ENCODE data around the gene BRD9. TPM values are rescaled to one million over a fixed set of nuclear protein-coding genes. Genes with fewer than 3 reads are reported as not detected.

Gene BRD9
- total RNA-seq, 2 donors from 2014 or later = 17.9 to 46.2 TPM

GRCh38 chr5:873328-873727 is 19.3 kb downstream of the BRD9 start:
- TF ChIP-seq POLR2A (IDR thresholded peaks at IDR 0.05) (no peak), CTCF (IDR thresholded peaks at IDR 0.05) (no peak), POLR2AphosphoS5 (IDR thresholded peaks at IDR 0.05) (no peak)
- no peak overlapping the region for H3K4me3 ChIP-seq

GRCh38 chr5:872301-872700 is 20.3 kb downstream of the BRD9 start:
- WGBS = 84% methylated on average over 10 of the region's 10 CpGs

More at GRCh38 chr5:873328-873727, 19.3 kb downstream of the BRD9 start:
- no peaks in the 10 kb centered on the region for H3K4me1 ChIP-seq (replicated peaks)
- H3K27ac ChIP-seq = no peak overlapping the region
- no peaks in the 10 kb centered on the region for H3K27me3 ChIP-seq (replicated peaks; ENCODE audit: insufficient read depth)
- no peaks in the 10 kb centered on the region for H3K9me3 ChIP-seq
- intact Hi-C loops (cut with DNase I) = no loop called here
- no peak for DNase-seq (ENCODE audit: low spot score)
- WGBS = 88% methylated on average over 8 of the region's 8 CpGs
- peaks cover 7 to 40% of the 10 kb centered on the region in 2 donors for H3K36me3 ChIP-seq

GRCh38 chr5:871596-872298 is 20.9 kb downstream of the BRD9 start:
- Histone ChIP-seq H3K27me3 (replicated peaks; ENCODE audit: insufficient read depth) (no peaks in the 10 kb centered on the region), H3K27ac (no peak overlapping the region), H3K4me3 (no peak overlapping the region), H3K4me1 (replicated peaks) (no peaks in the 10 kb centered on the region), H3K9me3 (no peaks in the 10 kb centered on the region), H3K36me3 (peaks cover 12 to 27% of the 10 kb centered on the region in 2 donors)
- 95% methylated on average over 29 of the region's 29 CpGs for WGBS
- DNase-seq (ENCODE audit: low spot score) = no peak
- TF ChIP-seq POLR2A (IDR thresholded peaks at IDR 0.05) (no peak), CTCF (IDR thresholded peaks at IDR 0.05) (no peak), POLR2AphosphoS5 (IDR thresholded peaks at IDR 0.05) (no peak)
- intact Hi-C loops (cut with DNase I) = no loop called here

More at GRCh38 chr5:872301-872700, 20.3 kb downstream of the BRD9 start:
- H3K4me3 ChIP-seq = no peak overlapping the region
- peaks cover 12 to 30% of the 10 kb centered on the region in 2 donors for H3K36me3 ChIP-seq
- H3K27ac ChIP-seq = no peak overlapping the region
- TF ChIP-seq CTCF (IDR thresholded peaks at IDR 0.05) = no peak
- TF ChIP-seq POLR2A (IDR thresholded peaks at IDR 0.05) = no peak
- TF ChIP-seq POLR2AphosphoS5 (IDR thresholded peaks at IDR 0.05) = no peak
- no peak for DNase-seq (ENCODE audit: low spot score)
- H3K9me3 ChIP-seq = no peaks in the 10 kb centered on the region
- intact Hi-C loops (cut with DNase I) = no loop called here
- no peaks in the 10 kb centered on the region for H3K27me3 ChIP-seq (replicated peaks; ENCODE audit: insufficient read depth)
- H3K4me1 ChIP-seq (replicated peaks) = no peaks in the 10 kb centered on the region

GRCh38 chr5:870956-871355 is 21.6 kb downstream of the BRD9 start:
- intact Hi-C loops (cut with DNase I) = no loop called here
- no peak for TF ChIP-seq CTCF (IDR thresholded peaks at IDR 0.05)
- TF ChIP-seq POLR2AphosphoS5 (IDR thresholded peaks at IDR 0.05) = no peak
- no peak for TF ChIP-seq POLR2A (IDR thresholded peaks at IDR 0.05)
- no peaks in the 10 kb centered on the region for H3K9me3 ChIP-seq
- H3K4me3 ChIP-seq = no peak overlapping the region
- H3K4me1 ChIP-seq (replicated peaks) = no peaks in the 10 kb centered on the region
- H3K27me3 ChIP-seq (replicated peaks; ENCODE audit: insufficient read depth) = no peaks in the 10 kb centered on the region
- no peak overlapping the region for H3K27ac ChIP-seq
- H3K36me3 ChIP-seq = peaks cover 12 to 27% of the 10 kb centered on the region in 2 donors
- 100% methylated on average over 5 of the region's 5 CpGs for WGBS
- DNase-seq (ENCODE audit: low spot score) = no peak

Data from prostate gland (tissue), 2 donors.